GM18511 (cell line): ENCODE data around the gene PPEF1.

Experiments
- ATAC-seq: cut with Tn5 transposase; IDR thresholded peaks from one replicate; pipeline ENCODE4 v1.9.1; 2021; ENCODE audit warnings: mild to moderate bottlenecking, moderate library complexity; ENCODE audit not compliant: unreplicated experiment

PPEF1 gene

DNA sequence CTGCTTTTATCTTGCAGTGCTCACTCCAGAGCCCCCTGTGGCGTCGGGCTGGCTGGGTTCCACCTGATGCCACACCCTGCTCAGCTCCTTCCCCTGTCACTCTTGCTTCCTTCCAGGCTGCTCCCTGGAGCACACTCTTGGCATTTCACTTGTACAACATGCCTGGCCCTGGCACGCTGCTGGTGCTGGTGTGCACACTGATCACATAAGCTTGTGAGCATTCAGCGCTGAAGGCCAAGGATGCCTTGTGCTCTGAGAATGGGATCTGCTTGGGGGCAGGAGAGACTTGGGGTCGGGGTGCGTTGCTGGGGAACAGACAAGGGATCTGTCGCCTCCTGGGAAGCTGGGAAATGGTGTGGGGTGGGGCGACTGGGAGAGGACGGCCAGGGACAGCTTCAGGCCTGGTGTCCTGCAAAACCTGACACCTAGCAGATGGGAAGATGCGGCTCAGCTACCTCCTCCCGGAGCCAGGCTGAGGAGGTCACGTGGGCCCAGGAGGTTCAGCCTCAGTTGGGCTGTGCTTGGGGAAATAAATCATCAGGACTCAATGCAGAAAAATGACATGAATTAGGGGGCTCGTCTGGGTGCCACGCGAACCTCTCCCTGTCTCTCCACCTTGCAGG is 167.9 kb downstream of the PPEF1 start:
- ATAC-seq, result no peak

DNA sequence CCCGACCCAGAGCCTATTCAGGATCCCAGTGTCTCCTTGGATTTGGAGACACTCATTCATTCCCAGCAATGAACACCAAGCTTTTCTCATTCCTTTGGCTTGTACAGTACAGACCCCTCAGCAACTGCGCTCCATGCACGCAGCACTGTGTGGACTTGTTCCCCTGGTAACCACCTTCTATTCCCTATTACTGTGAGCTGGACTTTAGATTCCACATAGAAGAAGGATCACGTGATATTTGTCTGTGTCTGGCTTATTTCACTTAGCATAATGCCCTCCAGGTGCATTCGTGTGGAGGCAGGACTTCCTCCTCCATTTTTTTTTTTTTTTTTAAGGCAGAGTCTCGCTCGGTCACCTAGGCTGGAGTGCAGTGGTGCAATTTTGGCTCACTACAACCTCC is 170.0 kb downstream of the PPEF1 start:
- ATAC-seq, result no peak
